H9 (cell line): ENCODE measurements around the gene GOLT1A. TPM values are rescaled to one million over a fixed set of nuclear protein-coding genes. Genes with fewer than 3 reads are reported as not detected.

Source experiments
- DNase-seq: peaks from one replicate; pipeline ENCODE4 v3.0.0-alpha.2; 2017
- H2AFZ ChIP-seq: one replicate; pipeline ENCODE4 v1.6.1; 2013; ENCODE audit warnings: mild to moderate bottlenecking, low read length, control low read depth, moderate library complexity
- H2AK5ac ChIP-seq: 2 replicates; pipeline ENCODE4 v1.6.1; 2013; ENCODE audit warnings: low read length, control low read depth, mixed read lengths; ENCODE audit not compliant: insufficient read length
- H2BK120ac ChIP-seq: one replicate; pipeline ENCODE4 v1.6.1; 2013; ENCODE audit warnings: low read depth, mild to moderate bottlenecking, low read length, control low read depth, inconsistent platforms; ENCODE audit not compliant: poor library complexity, severe bottlenecking
- H2BK12ac ChIP-seq: 2 replicates; pipeline ENCODE4 v1.6.1; 2013; ENCODE audit warnings: low read length, control low read depth, mixed read lengths, low read depth; ENCODE audit not compliant: insufficient read length
- H2BK15ac ChIP-seq: 2 replicates; pipeline ENCODE4 v1.6.1; 2013; ENCODE audit warnings: low read depth, low read length, control low read depth
- H2BK20ac ChIP-seq: one replicate; pipeline ENCODE4 v1.6.1; 2013; ENCODE audit warnings: low read depth, mild to moderate bottlenecking, low read length, control low read depth, inconsistent platforms; ENCODE audit not compliant: poor library complexity, severe bottlenecking
- H2BK5ac ChIP-seq: 2 replicates; pipeline ENCODE4 v1.6.1; 2013; ENCODE audit warnings: low read length, control low read depth, mixed read lengths; ENCODE audit not compliant: insufficient read length
- H3K14ac ChIP-seq: 2 replicates; pipeline ENCODE4 v1.6.1; 2013; ENCODE audit warnings: low read length, control low read depth; ENCODE audit not compliant: insufficient read depth
- H3K18ac ChIP-seq: 2 replicates; pipeline ENCODE4 v1.6.1; 2013; ENCODE audit warnings: low read depth, mild to moderate bottlenecking, mixed read lengths, low read length, control low read depth; ENCODE audit not compliant: insufficient read length
- H3K23ac ChIP-seq: 2 replicates; pipeline ENCODE4 v1.6.1; 2013; ENCODE audit warnings: low read length, control low read depth, mixed read lengths, low read depth; ENCODE audit not compliant: insufficient read length
- H3K23me2 ChIP-seq: 2 replicates; pipeline ENCODE4 v1.6.1; 2013; ENCODE audit warnings: low read depth, mild to moderate bottlenecking, mixed read lengths, low read length, control low read depth; ENCODE audit not compliant: insufficient read length, poor library complexity, severe bottlenecking
- H3K27ac ChIP-seq: 2 replicates; pipeline ENCODE4 v1.5.1; 2013; ENCODE audit warnings: low read length, control low read depth, mixed read lengths, low read depth; ENCODE audit not compliant: insufficient read length
- H3K27me3 ChIP-seq: 2 replicates; pipeline ENCODE4 v1.6.1; 2013; ENCODE audit warnings: low read length, control low read depth, inconsistent platforms; ENCODE audit not compliant: insufficient read depth
- H3K4ac ChIP-seq: 2 replicates; pipeline ENCODE4 v1.6.1; 2013; ENCODE audit warnings: low read depth, mild to moderate bottlenecking, control low read depth, inconsistent platforms, low read length, moderate library complexity
- H3K4me1 ChIP-seq: 2 replicates; pipeline ENCODE4 v1.6.1; 2013; ENCODE audit warnings: low read length, control low read depth, inconsistent platforms; ENCODE audit not compliant: insufficient read depth
- H3K4me2 ChIP-seq: 2 replicates; pipeline ENCODE4 v1.6.1; 2013; ENCODE audit warnings: low read length, control low read depth, mixed read lengths; ENCODE audit not compliant: insufficient read length, insufficient read depth
- H3K56ac ChIP-seq: 2 replicates; pipeline ENCODE4 v1.6.1; 2013; ENCODE audit warnings: low read depth, mild to moderate bottlenecking, mixed read lengths, low read length, control low read depth; ENCODE audit not compliant: insufficient read length
- H3K79me1 ChIP-seq: 2 replicates; pipeline ENCODE4 v1.6.1; 2013; ENCODE audit warnings: low read depth, mild to moderate bottlenecking, moderate library complexity, low read length, control low read depth, inconsistent platforms; ENCODE audit not compliant: insufficient read depth, poor library complexity, severe bottlenecking
- H3K79me2 ChIP-seq: 2 replicates; pipeline ENCODE4 v1.6.1; 2013; ENCODE audit warnings: low read length, control low read depth, inconsistent platforms; ENCODE audit not compliant: insufficient read depth
- H3K9ac ChIP-seq: 2 replicates; pipeline ENCODE4 v1.6.1; 2013; ENCODE audit warnings: low read length, control low read depth, mixed read lengths; ENCODE audit not compliant: insufficient read length; ENCODE audit errors: extremely low read depth
- H3K9me3 ChIP-seq: one replicate; pipeline ENCODE4 v1.6.1; 2013; ENCODE audit warnings: low read depth, low read length, inconsistent platforms; ENCODE audit not compliant: control insufficient read depth
- H3T11ph ChIP-seq: one replicate; pipeline ENCODE4 v1.6.1; 2013; ENCODE audit warnings: mild to moderate bottlenecking, low read length, control low read depth, inconsistent platforms
- H4K20me1 ChIP-seq: one replicate; pipeline ENCODE4 v1.6.1; 2013; ENCODE audit not compliant: control insufficient read depth, insufficient read length, insufficient read depth
- H4K5ac ChIP-seq: 2 replicates; pipeline ENCODE4 v1.6.1; 2013; ENCODE audit warnings: low read depth, mild to moderate bottlenecking, mixed read lengths, low read length, control low read depth; ENCODE audit not compliant: insufficient read length
- H4K8ac ChIP-seq: replicated peaks from 2 replicates; pipeline ENCODE4 v1.6.1; 2013; ENCODE audit warnings: low read length, control low read depth, mixed read lengths, low read depth; ENCODE audit not compliant: insufficient read length
- H4K91ac ChIP-seq: 2 replicates; pipeline ENCODE4 v1.6.1; 2013; ENCODE audit warnings: low read depth, mild to moderate bottlenecking, moderate library complexity, mixed read lengths, low read length, control low read depth; ENCODE audit not compliant: insufficient read length
- H3K27ac Mint-ChIP-seq, 3 experiments: 2 replicates in 2 of 3; 3 replicates in 1 of 3; pipeline ENCODE4 v1.8.0; 2020 to 2021; ENCODE audit warnings: mixed read lengths in 3 of 3, mild to moderate bottlenecking in 1 of 3, moderate library complexity in 1 of 3
- H3K27me3 Mint-ChIP-seq: 2 replicates; pipeline ENCODE4 v1.8.0; 2021; ENCODE audit warnings: low read depth, mild to moderate bottlenecking, moderate library complexity, mixed read lengths
- H3K36me3 Mint-ChIP-seq, 3 experiments: 2 replicates in 2 of 3; 3 replicates in 1 of 3; pipeline ENCODE4 v1.8.0; 2020 to 2021; ENCODE audit warnings: low read depth in 3 of 3, mixed read lengths in 3 of 3; ENCODE audit not compliant: insufficient read depth in 1 of 3
- H3K4me1 Mint-ChIP-seq, 2 experiments: 2 replicates each; pipeline ENCODE4 v1.8.0; 2020; ENCODE audit warnings: mixed read lengths in 2 of 2
- H3K4me3 Mint-ChIP-seq, 2 experiments: 2 replicates in 1 of 2; 3 replicates in 1 of 2; pipeline ENCODE4 v1.8.0; 2020 to 2021; ENCODE audit warnings: mild to moderate bottlenecking in 2 of 2, mixed read lengths in 2 of 2, moderate library complexity in 1 of 2
- H3K9me3 Mint-ChIP-seq, 2 experiments: 2 replicates in 1 of 2; 3 replicates in 1 of 2; pipeline ENCODE4 v1.8.0; 2020; ENCODE audit warnings: mild to moderate bottlenecking in 2 of 2, mixed read lengths in 2 of 2, moderate library complexity in 1 of 2
- CTCF ChIP-seq: fragments of 200-600 bp; sonication (generic); conservative IDR thresholded peaks from 3 replicates; pipeline ENCODE4 v1.8.0; 2021; ENCODE audit warnings: antibody characterized with exemption, mild to moderate bottlenecking
- WGBS: extraction: QIAGEN DNeasy Blood & Tissue Kit; methylation state at CpG from one replicate; pipeline ENCODE4 v1.1.7; 2013; ENCODE audit warnings: missing lambda C conversion rate, low lambda C conversion rate, mixed read lengths; ENCODE audit not compliant: insufficient read length; ENCODE audit errors: extremely low coverage; 5-methylcytosine and 5-hydroxymethylcytosine counted together
- total RNA-seq: library from RNA; stranded (reverse); gene quantifications from 2 replicates; pipeline ENCODE4 v1.2.1, GENCODE V29; 2021

GOLT1A gene
- total RNA-seq, 1 experiment from 2014 or later, result 4.2 TPM

- Histone ChIP-seq H3K79me1 (no peaks in the 10 kb centered on the region), H4K91ac (no peak overlapping the region), H3K79me2 (no peaks in the 10 kb centered on the region), H4K8ac (no peak overlapping the region), H3K4me1 (peaks cover 7% of the 10 kb centered on the region), H3K56ac (no peak overlapping the region), H2AK5ac (no peak overlapping the region), H3K14ac (no peak overlapping the region; the same call in 1 of the 2 replicates), H3K9ac (no peak overlapping the region), H2BK15ac (no peak overlapping the region), H3K23ac (no peak overlapping the region), H4K5ac (no peak overlapping the region), H2AFZ (no peak overlapping the region), H3T11ph (no peak overlapping the region), H3K27me3 (no peaks in the 10 kb centered on the region), H2BK20ac (no peak overlapping the region), H2BK12ac (no peak overlapping the region), H4K20me1 (no peaks in the 10 kb centered on the region), H3K18ac (no peak overlapping the region), H2BK5ac (no peak overlapping the region), H3K27ac (no peak overlapping the region), H3K4me2 (no peak overlapping the region), H3K9me3 (no peaks in the 10 kb centered on the region), H3K23me2 (no peaks in the 10 kb centered on the region), H3K4ac (no peak overlapping the region), H2BK120ac (no peak overlapping the region)
- Mint-ChIP-seq H3K4me3 (no peak overlapping the region), H3K36me3 (peaks cover 0 to 15% (median 0%) of the 10 kb centered on the region in 3 experiments; a peak in 3 of 7 replicates), H3K27me3 (no peaks in the 10 kb centered on the region), H3K27ac (no peak overlapping the region), H3K4me1 (peaks cover 40 to 41% of the 10 kb centered on the region in 2 experiments), H3K9me3 (no peaks in the 10 kb centered on the region)
- WGBS, result no CpG with 5 or more reads among the region's 24 CpGs
- no peak for TF ChIP-seq CTCF
- no peak for DNase-seq
These were observed 43.7 kb upstream of the GOLT1A start for GRCh38 chr1:204257446-204257845.
